ENCODE results near the gene PPFIA4.

Gene PPFIA4

GRCh38 chr1:203103216-203103615 is 76.9 kb downstream of the PPFIA4 start:
- no peak for DNase-seq
- Mint-ChIP-seq H3K4me3 (no peak overlapping the region), H3K27me3 (peaks cover 62 to 76% of the 10 kb centered on the region in 2 donors), H3K4me1 (ENCODE audit: low read depth in 2 of 2) (no peaks in the 10 kb centered on the region), H3K36me3 (ENCODE audit: insufficient read depth) (peaks cover 4% of the 10 kb centered on the region), H3K9me3 (no peaks in the 10 kb centered on the region), H3K27ac (no peak overlapping the region)
- ATAC-seq (replicated peaks): no peak

- ATAC-seq (replicated peaks): no peak
- DNase-seq: no peak
- Mint-ChIP-seq H3K4me1 (ENCODE audit: low read depth in 2 of 2) (no peaks in the 10 kb centered on the region), H3K9me3 (no peaks in the 10 kb centered on the region), H3K27ac (no peak overlapping the region), H3K4me3 (no peak overlapping the region), H3K27me3 (peaks cover 67 to 81% of the 10 kb centered on the region in 2 donors), H3K36me3 (ENCODE audit: insufficient read depth) (peaks cover 4% of the 10 kb centered on the region)
These were observed 77.7 kb downstream of the PPFIA4 start for GRCh38 chr1:203103829-203104495.

- Mint-ChIP-seq H3K4me3 (no peak overlapping the region), H3K36me3 (ENCODE audit: insufficient read depth) (peaks cover 4% of the 10 kb centered on the region), H3K27ac (no peak overlapping the region), H3K27me3 (peaks cover 67 to 83% of the 10 kb centered on the region in 2 donors), H3K9me3 (no peaks in the 10 kb centered on the region), H3K4me1 (ENCODE audit: low read depth in 2 of 2) (no peaks in the 10 kb centered on the region)
- ATAC-seq (replicated peaks) (no peak), DNase-seq (no peak)
These were observed 78.6 kb downstream of the PPFIA4 start for GRCh38 chr1:203104789-203105390.

DNA sequence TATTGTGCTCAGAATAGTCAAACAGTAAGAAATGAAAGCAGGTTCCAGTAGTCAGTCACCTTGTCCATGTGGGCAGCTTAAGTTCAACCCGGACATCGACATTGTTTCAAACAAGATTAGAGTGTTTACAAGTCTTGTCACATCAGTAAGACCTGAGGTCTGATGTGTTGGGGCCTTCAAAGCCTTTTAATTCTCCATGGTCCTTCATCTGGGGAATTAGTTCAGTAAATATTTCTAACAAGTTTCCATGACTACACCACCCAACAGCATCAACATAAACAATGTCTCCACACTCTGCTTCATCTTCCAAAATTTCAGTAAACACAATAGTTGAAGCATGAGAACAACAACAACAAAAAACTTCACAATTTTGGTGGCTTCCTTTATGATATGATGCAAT is 86.2 kb downstream of the PPFIA4 start:
- Mint-ChIP-seq H3K4me3 (no peak overlapping the region), H3K27me3 (peaks cover 34 to 46% of the 10 kb centered on the region in 2 donors)

GRCh38 chr1:203113308-203113707 is 87.0 kb downstream of the PPFIA4 start:
- DNase-seq (no peak), ATAC-seq (replicated peaks) (no peak)
- Mint-ChIP-seq H3K4me3 (no peak overlapping the region), H3K27me3 (peaks cover 32 to 46% of the 10 kb centered on the region in 2 donors), H3K4me1 (ENCODE audit: low read depth in 2 of 2) (no peaks in the 10 kb centered on the region), H3K36me3 (ENCODE audit: insufficient read depth) (no peaks in the 10 kb centered on the region), H3K9me3 (no peaks in the 10 kb centered on the region), H3K27ac (no peak overlapping the region)

More for the DNA sequence above, 86.2 kb downstream of the PPFIA4 start:
- H3K27ac Mint-ChIP-seq: no peak overlapping the region
- H3K9me3 Mint-ChIP-seq: no peaks in the 10 kb centered on the region
- no peak for ATAC-seq (replicated peaks)
- no peaks in the 10 kb centered on the region for H3K4me1 Mint-ChIP-seq (ENCODE audit: low read depth in 2 of 2)
- H3K36me3 Mint-ChIP-seq (ENCODE audit: insufficient read depth): no peaks in the 10 kb centered on the region
- DNase-seq: no peak

DNA sequence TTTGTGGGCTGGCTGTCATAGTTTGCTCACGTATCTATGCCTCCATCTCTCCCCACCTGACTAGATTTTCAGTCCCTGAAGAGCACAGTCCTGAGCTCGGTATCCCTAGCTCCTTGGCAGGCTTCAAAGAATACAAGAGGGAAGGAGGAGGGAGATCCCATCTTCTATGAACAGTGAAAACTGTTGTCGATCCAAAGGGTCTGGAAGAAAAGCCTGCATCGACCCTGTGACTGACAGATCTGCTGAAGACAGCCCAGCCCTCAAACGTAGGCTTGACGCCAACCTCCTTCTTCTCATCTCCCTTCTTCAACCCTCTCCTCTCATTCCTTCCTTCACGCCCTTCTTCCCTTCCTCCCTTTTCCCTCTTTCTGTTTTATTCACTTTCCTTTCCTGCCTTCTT is 87.9 kb downstream of the PPFIA4 start:
- DNase-seq: no peak
- no peak for ATAC-seq (replicated peaks)
- no peaks in the 10 kb centered on the region for H3K9me3 Mint-ChIP-seq
- no peak overlapping the region for H3K4me3 Mint-ChIP-seq
- no peak overlapping the region for H3K27ac Mint-ChIP-seq
- H3K27me3 Mint-ChIP-seq: peaks cover 29 to 46% of the 10 kb centered on the region in 2 donors
- no peaks in the 10 kb centered on the region for H3K36me3 Mint-ChIP-seq (ENCODE audit: insufficient read depth)
- H3K4me1 Mint-ChIP-seq (ENCODE audit: low read depth in 2 of 2): no peaks in the 10 kb centered on the region

- H3K4me1 Mint-ChIP-seq (ENCODE audit: low read depth in 2 of 2): no peaks in the 10 kb centered on the region
- DNase-seq (no peak), ATAC-seq (replicated peaks) (no peak)
- H3K27ac Mint-ChIP-seq: no peak overlapping the region
- H3K4me3 Mint-ChIP-seq: no peak overlapping the region
- H3K9me3 Mint-ChIP-seq: no peaks in the 10 kb centered on the region
- no peaks in the 10 kb centered on the region for H3K36me3 Mint-ChIP-seq (ENCODE audit: insufficient read depth)
- H3K27me3 Mint-ChIP-seq: peaks cover 28 to 57% of the 10 kb centered on the region in 2 donors
These were observed 90.0 kb downstream of the PPFIA4 start for GRCh38 chr1:203116091-203116820.

DNA sequence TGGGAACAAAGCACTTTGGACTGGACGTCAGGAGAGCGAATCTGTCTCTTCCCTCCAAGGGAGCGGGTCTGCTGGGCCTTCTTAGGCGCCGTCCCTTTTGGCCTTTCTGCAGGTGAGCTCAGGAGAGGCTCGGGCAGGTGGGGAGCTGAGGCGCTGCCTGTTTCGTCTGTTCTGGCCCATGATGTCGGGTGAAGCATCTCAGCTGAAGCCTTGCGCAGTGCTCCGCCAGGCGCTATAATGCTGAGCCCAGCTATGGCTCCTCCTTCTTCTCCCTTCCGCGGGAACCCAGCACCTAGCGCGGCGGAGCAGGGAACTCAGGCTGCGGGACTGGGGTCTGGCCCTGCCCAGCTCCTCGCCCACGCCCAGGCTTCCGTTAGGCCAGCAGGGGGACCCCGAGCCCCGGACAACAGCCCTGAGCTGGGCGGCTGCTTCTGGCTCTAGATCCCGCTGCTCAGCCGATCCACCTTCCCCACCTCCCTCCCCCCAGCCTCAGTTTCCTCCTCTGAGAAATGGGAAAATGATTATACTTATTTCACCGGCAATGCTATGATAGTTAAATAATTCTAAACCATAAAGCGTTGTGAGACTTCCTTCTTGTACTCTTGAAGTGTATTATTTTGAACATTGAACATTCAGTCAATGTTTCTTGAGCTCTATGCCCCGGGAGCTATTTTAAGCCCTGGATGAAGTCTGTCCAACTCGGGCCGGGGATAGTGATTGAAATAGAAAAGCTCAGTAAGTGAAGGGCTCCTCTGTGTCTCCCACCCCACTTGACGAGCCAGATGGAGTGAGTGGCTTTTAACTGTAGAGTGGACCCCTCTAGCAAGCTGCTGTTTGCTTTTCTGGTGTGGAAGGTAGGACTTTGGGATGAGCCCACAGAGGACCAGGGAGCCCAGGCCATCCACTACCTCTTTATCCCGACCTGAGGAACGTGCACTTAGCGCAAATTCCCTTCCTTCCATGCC is 91.6 kb downstream of the PPFIA4 start:
- ATAC-seq (replicated peaks) (no peak), DNase-seq (no peak)
- Mint-ChIP-seq H3K4me3 (no peak overlapping the region), H3K4me1 (ENCODE audit: low read depth in 2 of 2) (peaks cover 0 to 4% of the 10 kb centered on the region in 2 donors), H3K36me3 (ENCODE audit: insufficient read depth) (no peaks in the 10 kb centered on the region), H3K9me3 (no peaks in the 10 kb centered on the region), H3K27me3 (peaks cover 35 to 72% of the 10 kb centered on the region in 2 donors), H3K27ac (no peak overlapping the region)

DNA sequence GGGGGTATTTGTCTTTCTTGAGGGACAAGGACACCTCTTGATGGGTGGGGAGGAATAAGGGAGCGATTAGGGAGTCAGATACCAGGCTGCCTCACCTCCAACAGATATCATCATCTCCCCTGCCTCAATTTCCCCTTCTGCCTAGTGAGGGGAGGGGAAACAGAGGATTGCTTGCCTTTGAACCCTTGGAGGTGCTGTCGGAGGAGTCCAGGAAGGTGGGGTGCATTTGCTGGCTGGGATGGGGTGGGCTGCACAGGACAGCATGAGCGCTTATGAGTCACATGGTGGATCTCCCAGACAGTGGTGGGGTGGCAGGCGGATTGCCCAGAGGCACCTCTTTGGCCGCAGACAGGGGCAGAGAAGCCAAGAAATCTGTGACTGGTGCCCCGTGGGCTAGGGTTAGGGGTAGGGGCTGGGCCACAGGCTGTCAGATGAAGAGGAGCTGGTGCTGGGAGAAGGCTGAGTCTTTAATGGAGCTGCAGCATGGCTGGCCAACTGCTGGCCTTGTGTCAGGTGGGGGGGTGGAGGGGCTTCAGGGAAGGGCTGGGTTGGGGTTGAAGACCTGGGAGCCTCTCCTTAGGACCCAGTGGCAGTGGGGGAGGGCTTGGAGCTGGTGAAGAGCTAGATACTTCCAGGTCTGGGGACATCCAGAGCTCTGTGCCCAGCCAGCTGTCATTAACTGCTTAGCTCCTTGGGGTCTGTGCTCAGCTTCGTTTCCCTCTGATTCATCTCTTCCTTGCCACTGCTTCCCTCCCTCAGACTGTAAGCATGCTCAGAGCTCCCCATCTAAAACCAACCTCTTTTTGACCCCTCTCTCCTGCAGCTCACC is 94.2 kb downstream of the PPFIA4 start:
- H3K9me3 Mint-ChIP-seq: no peaks in the 10 kb centered on the region

DNA sequence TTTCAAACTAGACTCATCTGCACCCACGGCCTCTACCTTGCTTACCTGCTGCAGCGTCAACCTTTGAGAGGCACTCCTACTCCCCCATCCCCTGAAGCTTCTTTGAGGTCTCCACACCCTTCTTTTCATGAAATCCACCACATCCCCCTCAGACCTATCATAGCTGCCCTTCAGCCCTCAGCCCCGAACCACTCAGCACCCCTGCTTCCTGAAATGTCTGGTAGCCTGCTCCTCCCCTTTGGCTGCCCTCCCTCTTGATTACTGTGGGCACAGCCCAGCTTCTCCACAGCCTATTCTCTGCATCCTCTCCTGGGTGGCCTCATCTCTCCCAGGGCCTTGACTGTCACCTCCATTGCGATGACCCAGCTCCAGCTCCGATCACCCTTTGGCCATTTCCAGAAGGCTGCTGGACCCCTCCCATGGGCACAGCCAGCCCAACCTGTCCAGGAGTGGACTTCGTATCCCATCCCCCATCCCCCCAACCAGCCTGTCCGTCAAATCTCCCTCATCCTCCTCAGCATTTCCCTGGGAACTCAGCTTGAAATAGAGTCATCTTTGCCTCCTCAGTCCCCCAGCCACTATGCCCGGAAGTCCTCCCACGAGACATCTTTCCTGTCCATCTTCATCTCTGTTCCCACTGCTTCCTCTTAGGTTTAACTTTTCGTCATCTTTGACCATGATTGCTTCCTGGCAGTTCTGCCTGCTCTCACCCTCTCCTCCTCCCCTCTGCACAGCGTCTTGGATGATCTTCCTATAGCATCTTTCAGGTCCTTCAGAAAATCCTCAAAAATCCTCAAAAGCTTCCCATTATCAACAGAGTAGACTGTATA is 95.1 kb downstream of the PPFIA4 start:
- Mint-ChIP-seq H3K27ac (no peak overlapping the region), H3K27me3 (peaks cover 59 to 96% of the 10 kb centered on the region in 2 donors), H3K4me3 (no peak overlapping the region), H3K36me3 (ENCODE audit: insufficient read depth) (no peaks in the 10 kb centered on the region), H3K9me3 (no peaks in the 10 kb centered on the region), H3K4me1 (ENCODE audit: low read depth in 2 of 2) (peaks cover 0 to 4% of the 10 kb centered on the region in 2 donors)
- DNase-seq: no peak
- ATAC-seq (replicated peaks): no peak

More for the DNA sequence above, 94.2 kb downstream of the PPFIA4 start:
- Mint-ChIP-seq H3K36me3 (ENCODE audit: insufficient read depth) (no peaks in the 10 kb centered on the region), H3K27me3 (peaks cover 56 to 96% of the 10 kb centered on the region in 2 donors), H3K4me1 (ENCODE audit: low read depth in 2 of 2) (peaks cover 0 to 4% of the 10 kb centered on the region in 2 donors), H3K4me3 (no peak overlapping the region), H3K27ac (no peak overlapping the region)
- no peak for ATAC-seq (replicated peaks)
- DNase-seq: no peak

DNA sequence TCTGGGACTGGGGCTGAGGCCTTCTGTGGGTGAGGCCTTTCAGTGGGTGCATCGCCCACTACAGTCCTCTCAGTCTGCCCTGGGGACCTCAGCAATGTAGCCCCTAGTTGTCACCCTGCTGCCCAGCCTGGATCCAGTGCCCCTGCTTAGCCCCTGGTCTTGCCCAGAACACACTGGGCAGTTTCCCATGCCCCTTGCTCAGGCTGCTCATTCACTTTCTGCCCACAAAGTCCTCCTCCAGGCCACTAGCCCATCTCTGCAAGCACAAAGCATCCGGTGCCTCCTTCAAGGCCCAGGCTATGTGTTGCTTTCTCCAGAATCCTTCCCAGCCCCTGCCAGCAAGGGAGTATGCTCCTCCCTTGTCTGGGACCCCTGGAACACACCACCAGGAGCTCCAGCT is 95.9 kb downstream of the PPFIA4 start:
- H3K27me3 Mint-ChIP-seq: peaks cover 66 to 96% of the 10 kb centered on the region in 2 donors
- ATAC-seq (replicated peaks) (no peak), DNase-seq (no peak)
- no peak overlapping the region for H3K27ac Mint-ChIP-seq
- no peaks in the 10 kb centered on the region for H3K9me3 Mint-ChIP-seq
- H3K36me3 Mint-ChIP-seq (ENCODE audit: insufficient read depth): no peaks in the 10 kb centered on the region
- no peak overlapping the region for H3K4me3 Mint-ChIP-seq
- H3K4me1 Mint-ChIP-seq (ENCODE audit: low read depth in 2 of 2): peaks cover 5 to 8% of the 10 kb centered on the region in 2 donors

GRCh38 chr1:203124011-203124410 is 97.7 kb downstream of the PPFIA4 start:
- H3K36me3 Mint-ChIP-seq (ENCODE audit: insufficient read depth): no peaks in the 10 kb centered on the region
- H3K9me3 Mint-ChIP-seq: no peaks in the 10 kb centered on the region

More at GRCh38 chr1:203124011-203124410, 97.7 kb downstream of the PPFIA4 start:
- peaks cover 6 to 14% of the 10 kb centered on the region in 2 donors for H3K4me1 Mint-ChIP-seq (ENCODE audit: low read depth in 2 of 2)
- no peak overlapping the region for H3K4me3 Mint-ChIP-seq
- no peak overlapping the region for H3K27ac Mint-ChIP-seq
- DNase-seq (no peak), ATAC-seq (replicated peaks) (no peak)
- peaks cover 71 to 96% of the 10 kb centered on the region in 2 donors for H3K27me3 Mint-ChIP-seq

Measured in effector memory CD8-positive, alpha-beta T cell (primary cell).